ENCODE results near the gene SV2B. TPM values are rescaled to one million over a fixed set of nuclear protein-coding genes. Genes with fewer than 3 reads are reported as not detected.

Gene SV2B
- total RNA-seq, 1 donor from 2014 or later = 0.87 TPM

- intact Hi-C loops (cut with DNase I) = no loop called here
- TF ChIP-seq CTCF (IDR thresholded peaks at IDR 0.05) = no peak
- H3K4me1 ChIP-seq = no peaks in the 10 kb centered on the region
- no peak overlapping the region for H3K27ac ChIP-seq
- H3K9me3 ChIP-seq = no peaks in the 10 kb centered on the region
- ATAC-seq (no peak), DNase-seq (no peak)
- no peaks in the 10 kb centered on the region for H3K36me3 ChIP-seq
- H3K4me3 ChIP-seq = no peak overlapping the region
- H3K27me3 ChIP-seq = peaks cover 4% of the 10 kb centered on the region
Observed at GRCh38 chr15:91311986-91312385, 211.9 kb downstream of the SV2B start.

- Histone ChIP-seq H3K4me1 (no peaks in the 10 kb centered on the region), H3K4me3 (no peak overlapping the region), H3K9me3 (no peaks in the 10 kb centered on the region), H3K27me3 (no peaks in the 10 kb centered on the region), H3K36me3 (no peaks in the 10 kb centered on the region), H3K27ac (no peak overlapping the region)
- intact Hi-C loops (cut with DNase I) = no loop called here
- DNase-seq (no peak), ATAC-seq (no peak)
- TF ChIP-seq CTCF (IDR thresholded peaks at IDR 0.05) = no peak
Observed at GRCh38 chr15:91316126-91316525, 216.1 kb downstream of the SV2B start.

GRCh38 chr15:91318516-91318915 lies 218.5 kb downstream of the SV2B start:
- Histone ChIP-seq H3K4me1 (no peaks in the 10 kb centered on the region), H3K9me3 (no peaks in the 10 kb centered on the region), H3K27ac (no peak overlapping the region), H3K27me3 (no peaks in the 10 kb centered on the region), H3K36me3 (no peaks in the 10 kb centered on the region), H3K4me3 (no peak overlapping the region)
- no peak for DNase-seq
- no peak for ATAC-seq
- TF ChIP-seq CTCF (IDR thresholded peaks at IDR 0.05) = no peak
- intact Hi-C loops (cut with DNase I) = no loop called here

GRCh38 chr15:91318931-91319330 lies 218.9 kb downstream of the SV2B start:
- no peaks in the 10 kb centered on the region for H3K27me3 ChIP-seq
- H3K9me3 ChIP-seq = no peaks in the 10 kb centered on the region
- TF ChIP-seq CTCF (IDR thresholded peaks at IDR 0.05) = no peak
- no peaks in the 10 kb centered on the region for H3K4me1 ChIP-seq
- no peak overlapping the region for H3K4me3 ChIP-seq
- no peak overlapping the region for H3K27ac ChIP-seq
- intact Hi-C loops (cut with DNase I) = no loop called here
- DNase-seq = no peak
- H3K36me3 ChIP-seq = no peaks in the 10 kb centered on the region
- ATAC-seq = no peak

- Histone ChIP-seq H3K9me3 (no peaks in the 10 kb centered on the region), H3K4me3 (no peak overlapping the region), H3K36me3 (no peaks in the 10 kb centered on the region), H3K27me3 (no peaks in the 10 kb centered on the region), H3K4me1 (no peaks in the 10 kb centered on the region), H3K27ac (no peak overlapping the region)
- DNase-seq (no peak), ATAC-seq (no peak)
- intact Hi-C loops (cut with DNase I) = no loop called here
- no peak for TF ChIP-seq CTCF (IDR thresholded peaks at IDR 0.05)
Observed at GRCh38 chr15:91319371-91320059, 219.5 kb downstream of the SV2B start.

GRCh38 chr15:91320101-91320500 lies 220.0 kb downstream of the SV2B start:
- ATAC-seq (no peak), DNase-seq (no peak)
- intact Hi-C loops (cut with DNase I) = no loop called here
- Histone ChIP-seq H3K27ac (no peak overlapping the region), H3K27me3 (no peaks in the 10 kb centered on the region), H3K9me3 (no peaks in the 10 kb centered on the region), H3K4me1 (no peaks in the 10 kb centered on the region), H3K4me3 (no peak overlapping the region), H3K36me3 (no peaks in the 10 kb centered on the region)
- TF ChIP-seq CTCF (IDR thresholded peaks at IDR 0.05) = no peak

Data from upper lobe of right lung (tissue), 1 donor.